Lower leg skin (tissue), 3 donors: ENCODE results near the gene TPM4.

Experiments
- CTCF ChIP-seq, 3 donors: fragments of 450-650 bp; IDR thresholded peaks; one replicate each; pipeline ENCODE4 v1.5.1; 2016; ENCODE audit warnings: antibody characterized with exemption in 3 of 3, mild to moderate bottlenecking in 3 of 3, moderate library complexity in 2 of 3
- POLR2A ChIP-seq, 2 donors: fragments of 450-650 bp; IDR thresholded peaks; one replicate each; pipeline ENCODE4 v1.6.1; 2016 to 2017; ENCODE audit warnings: antibody characterized with exemption in 2 of 2, mild to moderate bottlenecking in 1 of 2, moderate library complexity in 1 of 2

DNA sequence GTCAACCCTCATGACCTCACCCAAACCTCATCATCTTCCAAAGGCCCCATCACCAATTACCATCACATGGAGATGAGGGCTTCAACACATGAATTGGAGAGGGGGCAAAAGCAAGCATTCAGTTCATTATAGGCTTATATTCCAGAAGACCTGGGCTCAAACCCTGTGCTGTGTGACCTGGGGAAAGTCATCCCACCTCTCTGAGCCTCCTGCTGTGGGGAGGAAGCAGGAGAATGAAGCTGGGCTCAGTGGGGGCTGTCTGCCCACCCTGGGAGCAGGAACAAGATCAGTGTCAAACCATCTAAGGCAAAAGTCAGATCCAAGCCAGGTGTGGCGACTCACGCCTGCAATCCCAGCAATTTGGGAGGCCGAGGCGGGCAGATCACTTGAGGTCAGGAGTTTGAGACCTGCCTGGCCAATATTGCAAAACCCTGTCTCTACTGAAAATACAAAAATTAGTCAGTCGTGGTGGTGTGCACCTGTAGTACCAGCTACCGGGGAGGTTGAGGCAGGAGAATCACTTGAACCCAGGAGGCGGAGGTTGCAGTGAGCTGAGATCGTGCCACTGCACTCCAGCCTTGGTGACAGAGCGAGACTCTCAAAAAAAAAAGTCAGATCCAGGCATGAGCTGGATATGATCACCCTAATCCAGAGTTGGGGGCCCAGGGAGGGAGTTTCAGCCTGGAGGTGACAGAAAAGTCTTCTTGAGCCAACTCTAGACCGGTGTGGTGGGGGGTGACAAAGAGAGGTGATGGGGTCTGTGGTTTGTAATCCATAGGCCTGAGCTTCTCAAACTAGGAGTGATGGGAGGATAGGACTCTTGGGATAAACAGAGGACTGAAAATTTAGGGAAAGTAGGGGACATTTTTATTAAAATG, 1.6 kb upstream of the TPM4 start:
- no peak for TF ChIP-seq CTCF (IDR thresholded peaks at IDR 0.05)
- TF ChIP-seq POLR2A (IDR thresholded peaks at IDR 0.05) = no peak
